Measurements from ENCODE around the gene ZNF275. TPM values are rescaled to one million over a fixed set of nuclear protein-coding genes. Genes with fewer than 3 reads are reported as not detected.

Gene ZNF275
- total and polyA plus RNA-seq, 9 donors = 27.5 to 75.9 (median 49.6) TPM

GRCh38 chrX:153334654-153335295 lies 822 bp downstream of the ZNF275 start:
- Histone ChIP-seq H3K27ac (peak overlapping the region; percentile 53 to 68), H3K4me3 (peak overlapping the region; percentile 71)
- WGBS, 3 donors = 34 to 43% (median 38%) methylated on average over 15 to 16 of the region's 16 CpGs

GRCh38 chrX:153336121-153336894 lies 2.4 kb downstream of the ZNF275 start:
- Histone ChIP-seq H3K4me3 (no peak overlapping the region), H3K27me3 (no peaks in the 10 kb centered on the region), H3K36me3 (no peaks in the 10 kb centered on the region), H3K27ac (peak overlapping the region in 1 of 2 donors; percentile 17), H3K9me3 (peaks cover 0 to 5% of the 10 kb centered on the region in 2 donors), H3K4me1 (ENCODE audit: insufficient read depth) (peaks cover 7% of the 10 kb centered on the region)
- no peak for TF ChIP-seq EP300 (IDR thresholded peaks at IDR 0.05)
- no peak for TF ChIP-seq CTCF (IDR thresholded peaks at IDR 0.05)
- TF ChIP-seq POLR2A (IDR thresholded peaks at IDR 0.05) = no peak
- DNase-seq = peak in 1 of 5 donors; percentile 13
- intact Hi-C loops (cut with DNase I) = no loop called here
- WGBS, 3 donors = 30 to 57% (median 46%) methylated on average over 11 of the region's 11 CpGs

More at GRCh38 chrX:153334654-153335295, 822 bp downstream of the ZNF275 start:
- H3K27me3 ChIP-seq = no peaks in the 10 kb centered on the region
- intact Hi-C loops (cut with DNase I) = no loop called here
- DNase-seq = peak in 2 of 5 donors; percentile 24 to 54
- no peaks in the 10 kb centered on the region for H3K9me3 ChIP-seq
- H3K4me1 ChIP-seq (ENCODE audit: insufficient read depth) = peaks cover 3% of the 10 kb centered on the region
- no peaks in the 10 kb centered on the region for H3K36me3 ChIP-seq
- no peak for TF ChIP-seq EP300 (IDR thresholded peaks at IDR 0.05)
- TF ChIP-seq POLR2A (IDR thresholded peaks at IDR 0.05) = no peak
- no peak for TF ChIP-seq CTCF (IDR thresholded peaks at IDR 0.05)

GRCh38 chrX:153336988-153337387 lies 3.0 kb downstream of the ZNF275 start:
- Histone ChIP-seq H3K36me3 (no peaks in the 10 kb centered on the region), H3K27ac (peak overlapping the region in 1 of 2 donors; percentile 17), H3K9me3 (peaks cover 0 to 5% of the 10 kb centered on the region in 2 donors), H3K4me3 (no peak overlapping the region), H3K4me1 (ENCODE audit: insufficient read depth) (peaks cover 7% of the 10 kb centered on the region), H3K27me3 (no peaks in the 10 kb centered on the region)
- no peak for TF ChIP-seq CTCF (IDR thresholded peaks at IDR 0.05)
- no peak for TF ChIP-seq EP300 (IDR thresholded peaks at IDR 0.05)
- TF ChIP-seq POLR2A (IDR thresholded peaks at IDR 0.05) = no peak
- DNase-seq = no peak
- intact Hi-C loops (cut with DNase I) = no loop called here
- 54 to 70% (median 56%) methylated on average over 5 of the region's 5 CpGs for WGBS, 3 donors

- DNase-seq = no peak
- peaks cover 10% of the 10 kb centered on the region for H3K4me1 ChIP-seq (ENCODE audit: insufficient read depth)
- H3K27me3 ChIP-seq = no peaks in the 10 kb centered on the region
- no peak overlapping the region for H3K27ac ChIP-seq
- TF ChIP-seq EP300 (IDR thresholded peaks at IDR 0.05) = no peak
- TF ChIP-seq POLR2A (IDR thresholded peaks at IDR 0.05) = no peak
- no peak for TF ChIP-seq CTCF (IDR thresholded peaks at IDR 0.05)
- intact Hi-C loops (cut with DNase I) = no loop called here
- peaks cover 0 to 5% of the 10 kb centered on the region in 2 donors for H3K9me3 ChIP-seq
- H3K4me3 ChIP-seq = no peak overlapping the region
- H3K36me3 ChIP-seq = no peaks in the 10 kb centered on the region
- WGBS, 3 donors = 75 to 85% (median 78%) methylated on average over 7 of the region's 7 CpGs
Observed at GRCh38 chrX:153338836-153339235, 4.9 kb downstream of the ZNF275 start.
